Stromal cell of bone marrow (primary cell): ENCODE measurements around the gene TDRD10.

ENCODE experiments used
- DNase-seq: peaks from one replicate; pipeline ENCODE4 v3.0.0-alpha.2; 2012; ENCODE audit warnings: low read depth

Gene TDRD10

DNA sequence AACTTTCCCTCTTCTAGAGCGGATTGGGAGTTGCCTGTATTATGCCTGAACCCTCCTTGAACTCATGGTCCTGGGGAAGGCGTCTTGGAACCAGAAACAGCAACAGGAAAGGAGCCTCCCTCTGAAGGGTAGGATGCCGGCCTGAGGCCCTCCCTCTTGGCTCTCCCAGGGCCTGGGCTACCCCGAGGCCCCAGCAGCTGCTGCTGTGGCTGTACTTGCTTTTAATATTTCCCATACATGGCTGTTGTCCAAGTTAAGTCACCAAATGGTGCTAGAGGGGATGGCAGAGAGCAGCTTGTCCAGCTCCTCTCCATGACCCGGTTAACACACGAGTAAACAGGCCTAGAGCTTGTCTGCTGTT is 76.0 kb downstream of the TDRD10 start:
- no peak for DNase-seq

DNA sequence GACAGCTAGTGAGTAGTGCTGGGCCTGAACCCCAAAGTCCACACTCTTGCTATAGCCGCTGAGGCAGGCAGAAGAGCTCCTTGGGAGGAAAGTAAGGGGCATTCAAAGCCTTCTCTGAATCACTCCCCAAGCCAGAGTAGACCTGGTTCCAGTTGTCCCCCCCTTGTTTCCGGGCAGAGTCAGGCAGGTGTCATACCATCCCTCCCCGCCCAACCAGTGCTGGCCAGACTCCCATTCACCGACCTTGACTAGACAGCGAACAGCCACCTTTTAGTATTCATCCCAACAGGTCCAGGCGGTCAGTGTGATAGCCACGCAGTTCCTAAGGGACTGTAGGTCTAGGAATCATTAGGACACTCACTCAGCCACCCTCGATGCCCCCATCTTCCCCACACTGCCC is 77.4 kb downstream of the TDRD10 start:
- DNase-seq: no peak

DNA sequence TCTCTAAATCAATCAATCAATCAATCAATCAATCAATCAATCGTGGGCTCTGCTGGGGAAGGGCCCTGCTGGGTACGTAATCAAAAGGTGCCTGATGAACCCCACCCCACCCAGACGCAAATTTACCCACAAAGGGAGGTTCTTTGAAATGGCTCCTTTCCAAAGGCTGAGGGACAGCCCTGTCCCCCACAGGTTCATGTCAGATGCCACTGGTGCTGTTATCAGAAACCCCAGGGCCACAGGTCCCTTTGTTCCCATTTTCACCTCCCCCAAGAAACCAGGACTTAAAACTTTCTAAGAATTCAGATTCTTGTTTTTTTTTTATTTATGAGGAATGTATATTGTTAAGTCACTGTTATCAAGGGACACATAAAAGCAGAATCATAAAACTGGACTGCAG is 79.7 kb downstream of the TDRD10 start:
- DNase-seq: no peak

DNA sequence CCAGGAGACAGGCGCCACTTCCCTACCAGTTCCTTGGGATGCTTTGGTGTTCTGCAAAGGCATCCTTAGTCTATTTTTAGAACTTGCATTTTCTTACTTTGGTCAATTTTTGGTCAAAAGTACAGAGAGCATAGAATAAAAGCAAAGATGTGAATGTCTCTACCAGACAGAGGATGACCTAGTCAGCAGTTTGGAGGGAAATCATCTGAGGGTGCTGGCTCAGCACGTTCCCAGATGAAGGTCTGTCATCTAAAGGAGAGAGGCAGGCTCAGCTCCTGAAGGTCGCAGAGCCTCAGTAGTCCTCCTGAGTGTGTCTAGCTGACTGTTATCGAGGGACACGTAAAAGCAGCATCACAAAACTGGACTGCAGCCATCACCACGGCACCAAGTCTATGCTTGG is 80.9 kb downstream of the TDRD10 start:
- DNase-seq: no peak

DNA sequence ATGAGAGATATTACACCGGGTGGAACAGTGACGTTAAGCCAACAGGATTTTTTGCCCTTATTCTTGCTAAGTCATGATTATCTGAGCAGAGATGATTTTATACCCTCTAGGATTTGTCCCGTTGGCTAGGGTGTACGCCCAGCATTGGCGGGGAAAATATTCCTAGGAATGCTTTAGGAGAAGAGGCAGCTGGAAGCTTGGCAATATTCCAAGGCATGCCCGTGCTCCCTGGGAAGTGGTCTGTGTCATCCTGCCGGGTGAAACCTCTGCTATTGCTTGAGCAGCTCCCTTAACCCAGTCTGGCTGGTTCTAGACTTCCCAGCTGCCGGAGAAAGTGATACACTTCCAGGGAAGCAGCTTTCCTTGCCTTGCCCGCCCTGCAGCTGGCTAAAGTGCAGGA is 81.8 kb downstream of the TDRD10 start:
- DNase-seq: no peak

DNA sequence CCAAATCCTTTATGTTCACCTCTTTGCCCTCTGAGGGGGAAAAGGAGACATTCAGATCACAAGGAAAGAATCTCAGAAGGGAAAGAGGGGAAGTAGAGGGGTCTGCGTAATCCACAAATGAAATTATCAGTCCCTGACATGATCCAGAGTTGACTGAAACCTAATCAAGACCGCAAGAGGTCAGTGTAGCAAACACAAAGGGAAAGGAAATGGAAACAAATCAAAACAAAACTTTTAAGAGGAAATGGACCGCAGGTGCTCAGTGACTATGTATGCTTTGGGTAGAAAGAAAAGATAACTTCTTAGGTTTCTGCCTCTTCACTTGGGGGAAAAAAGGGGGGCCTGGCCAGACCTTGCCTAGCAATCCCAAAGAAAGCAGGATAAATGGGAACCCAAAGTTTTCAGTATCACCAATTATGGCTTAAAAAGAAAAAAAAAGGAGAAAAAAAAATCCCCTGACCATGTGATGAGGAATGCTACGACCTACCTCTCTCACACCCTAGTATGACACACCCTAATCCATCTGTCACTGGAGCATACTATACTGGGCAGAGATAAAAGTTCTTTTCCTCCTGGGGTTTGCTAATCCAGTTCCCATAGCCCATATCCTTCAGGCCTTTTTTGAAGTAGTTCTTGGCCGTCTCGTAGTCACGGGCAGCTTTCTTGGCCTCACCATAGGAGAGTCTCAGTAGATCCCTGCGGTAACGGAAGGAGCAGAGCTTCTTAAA is 82.4 kb downstream of the TDRD10 start:
- DNase-seq: no peak

DNA sequence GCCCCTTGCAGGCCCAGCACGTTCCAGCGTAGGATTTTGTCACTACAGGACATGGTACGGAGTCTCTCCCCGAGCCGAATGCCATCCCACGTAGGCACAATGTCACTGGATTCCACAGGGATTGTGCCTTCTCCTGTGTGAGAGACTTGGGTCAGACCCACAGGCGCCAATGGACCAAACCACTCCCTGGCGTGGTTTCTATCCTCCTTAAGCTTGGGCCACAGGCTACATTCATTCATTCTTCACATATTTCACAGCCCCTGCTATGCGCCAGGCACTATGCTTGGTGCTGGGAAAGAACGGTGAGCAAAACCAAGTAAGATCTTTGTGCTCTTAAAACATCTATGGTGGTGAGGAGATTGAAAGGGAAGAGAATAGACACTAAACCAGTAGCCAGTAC is 84.2 kb downstream of the TDRD10 start:
- DNase-seq: no peak

DNA sequence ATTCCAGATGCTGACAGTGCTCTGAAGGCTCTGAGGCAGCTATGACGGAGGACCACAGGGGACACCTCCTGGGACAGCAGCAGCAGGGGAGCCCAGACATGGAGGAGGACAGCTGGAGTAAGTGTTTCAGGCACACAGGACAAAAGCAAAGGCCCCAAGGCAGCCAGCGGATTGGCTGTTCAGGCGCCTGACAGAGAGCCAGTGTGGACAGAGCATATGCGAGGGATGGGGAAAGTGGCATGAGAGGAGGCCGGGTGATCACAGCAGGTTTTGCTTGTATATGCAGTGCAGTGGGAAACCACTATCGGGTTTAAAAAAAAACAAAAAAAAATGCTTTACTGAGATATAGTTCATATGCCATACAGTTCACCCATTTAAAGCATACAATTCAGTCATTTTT is 84.6 kb downstream of the TDRD10 start:
- no peak for DNase-seq

DNA sequence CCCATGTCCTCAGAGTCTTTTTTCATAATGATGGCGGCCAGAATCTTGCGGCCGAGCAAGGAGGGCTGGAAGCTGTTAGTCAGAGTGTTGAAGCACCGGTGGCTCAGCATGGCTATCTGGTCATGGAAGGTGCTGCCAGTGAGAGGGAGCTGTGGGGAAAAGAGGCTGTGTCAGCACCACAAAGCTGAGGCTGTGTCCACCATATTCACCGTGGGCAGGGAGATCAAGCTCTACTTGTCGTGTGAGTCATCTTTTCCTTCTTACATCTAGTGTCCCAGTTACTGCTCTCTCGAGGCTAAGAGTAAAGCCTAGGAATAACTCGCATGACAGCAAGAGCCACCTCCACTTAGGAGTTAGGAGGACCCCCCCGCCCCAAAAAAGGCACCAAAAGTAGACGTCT is 87.8 kb downstream of the TDRD10 start:
- no peak for DNase-seq

DNA sequence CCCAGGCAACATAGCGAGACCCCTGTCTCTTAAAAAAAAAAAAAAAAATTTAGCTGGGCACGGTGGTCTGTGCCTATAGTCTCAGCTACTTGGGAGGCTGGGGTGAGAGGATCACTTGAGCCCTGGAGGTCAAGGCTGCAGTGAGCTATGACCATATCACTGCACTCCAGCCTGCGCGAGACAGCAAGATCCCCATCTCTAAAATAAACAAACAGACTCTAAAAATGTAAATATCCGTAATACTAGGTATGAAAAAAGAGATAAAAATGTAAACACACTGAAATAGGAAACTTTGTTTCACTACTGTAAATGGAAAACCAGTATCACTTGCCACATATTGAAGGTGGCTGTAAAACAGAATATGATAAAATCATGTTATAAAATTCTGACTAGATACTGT is 88.7 kb downstream of the TDRD10 start:
- no peak for DNase-seq

DNA sequence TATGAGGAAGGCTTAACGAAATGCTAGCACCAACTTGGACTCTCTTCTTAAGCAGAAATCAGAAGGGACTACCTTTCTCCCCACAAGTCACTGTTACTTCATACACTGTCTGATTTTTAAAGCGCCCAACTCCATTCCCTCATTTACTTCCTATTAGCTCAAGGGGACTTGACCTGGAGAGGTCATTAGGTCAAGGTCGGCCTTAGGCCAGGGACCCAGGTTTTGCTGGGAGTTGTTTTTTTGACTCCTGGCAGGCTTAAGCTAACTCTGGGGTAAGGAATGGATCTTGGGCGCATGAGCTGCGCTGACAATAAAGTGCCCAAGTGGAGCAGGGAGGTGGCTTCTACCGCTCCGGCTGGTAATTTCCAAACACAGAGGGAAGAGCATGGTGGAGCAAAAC is 89.2 kb downstream of the TDRD10 start:
- DNase-seq: no peak

DNA sequence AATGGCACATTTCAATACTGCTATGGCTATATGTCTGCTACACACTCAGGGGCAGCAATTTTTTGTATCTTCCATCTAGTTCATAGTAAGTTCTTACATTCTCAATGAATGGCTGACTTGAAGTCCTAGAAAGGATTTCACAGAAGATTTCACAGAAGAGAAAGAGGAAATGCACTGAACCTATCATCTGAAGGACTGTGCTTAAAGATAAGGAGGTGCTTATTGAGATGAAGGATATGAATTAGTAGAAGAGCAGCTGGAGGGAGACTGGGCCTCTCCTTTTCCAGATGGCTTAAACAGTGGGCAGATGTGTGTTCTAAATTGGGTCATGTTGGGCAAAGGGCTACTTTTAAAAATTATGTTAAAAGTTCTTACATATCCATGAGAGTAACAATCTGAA is 91.4 kb downstream of the TDRD10 start:
- DNase-seq: no peak

DNA sequence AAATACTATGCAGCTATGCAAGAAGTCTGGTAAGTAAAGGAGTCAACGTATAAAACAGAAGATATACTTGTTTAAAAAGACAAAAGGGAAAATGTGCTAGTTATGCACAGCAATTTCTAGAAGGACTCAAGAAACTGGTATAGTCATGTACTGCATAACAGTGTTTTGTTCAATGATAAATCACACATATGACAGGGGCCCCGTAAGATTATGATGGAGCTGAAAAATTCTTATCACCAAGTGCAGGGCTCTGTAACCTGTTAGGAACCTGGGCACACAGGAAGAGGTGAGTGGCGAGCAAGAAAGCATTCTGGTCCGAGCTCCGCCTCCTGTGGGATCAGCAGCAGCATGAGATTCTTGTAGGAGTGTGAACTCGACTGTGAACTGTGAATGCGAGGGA is 92.8 kb downstream of the TDRD10 start:
- no peak for DNase-seq

DNA sequence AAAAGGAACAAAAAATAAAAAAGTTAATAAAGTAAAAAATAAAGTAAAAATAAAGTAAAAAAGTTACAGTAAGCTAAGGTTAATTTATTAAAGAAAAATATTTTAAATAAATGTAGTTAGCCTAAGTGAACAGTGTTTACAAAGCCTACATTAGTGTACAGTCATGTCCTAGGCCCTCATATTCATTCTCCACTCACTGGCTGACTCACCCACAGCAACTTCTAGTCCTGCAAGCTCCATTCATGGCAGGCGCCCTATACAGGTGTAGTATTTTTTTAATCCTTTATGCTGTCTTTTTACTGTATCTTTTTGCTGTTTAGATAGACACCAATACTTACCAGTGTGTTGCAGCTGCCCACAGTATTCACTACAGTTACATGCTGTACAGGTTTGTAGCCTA is 93.6 kb downstream of the TDRD10 start:
- peak; percentile 9 for DNase-seq
